ENCODE results near the gene VWF. TPM values are rescaled to one million over a fixed set of nuclear protein-coding genes. Genes with fewer than 3 reads are reported as not detected.
A peak's percentile ranks its signal among the peaks of the same experiment; 100 is the strongest.
"Not testable (repeated sequence)": the region's sequence is repeated elsewhere in the genome, so short reads cannot be mapped to it uniquely, and the experiment has no call there.

The VWF gene
- total RNA-seq, 1 experiment from 2014 or later = 0.48 TPM

DNA sequence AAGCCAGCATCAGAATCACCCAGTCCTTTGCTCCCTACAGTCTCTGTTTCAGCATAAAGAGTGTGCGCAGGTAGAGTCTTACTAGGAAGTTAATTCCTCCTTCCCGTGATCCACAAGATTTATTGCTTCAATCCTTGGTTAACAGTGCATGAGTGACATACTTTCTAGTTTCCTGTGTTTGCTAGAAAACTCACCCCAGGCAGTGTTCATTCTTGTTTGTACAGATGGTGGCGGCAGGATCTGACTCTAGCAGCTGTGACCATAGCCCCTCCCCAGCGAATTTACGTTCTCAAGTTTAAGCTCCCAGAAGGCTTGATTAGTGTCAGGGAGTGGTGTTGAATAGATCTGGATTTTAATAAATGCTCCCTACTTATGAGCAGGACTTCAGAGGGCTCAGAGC lies 103.5 kb downstream of the VWF start:
- intact Hi-C loops (cut with micrococcal nuclease; ENCODE audit: unreplicated experiment) = no loop called here
- Histone ChIP-seq H3K4me3 (no peak overlapping the region), H3F3A (ENCODE audit: insufficient read depth, low read depth) (no peaks in the 10 kb centered on the region), H2AFZ (no peak overlapping the region), H4K20me1 (ENCODE audit: insufficient read depth) (no peaks in the 10 kb centered on the region), H3K36me3 (ENCODE audit: low read depth) (no peaks in the 10 kb centered on the region), H3K79me2 (ENCODE audit: low read depth) (no peaks in the 10 kb centered on the region), H3K27me3 (ENCODE audit: insufficient read depth, low read depth) (0 out of 2 replicates have a peak, but pooled peaks cover 3% of the 10 kb centered on the region), H3K4me2 (no peak overlapping the region), H3K9me3 (ENCODE audit: insufficient read depth, low read depth) (no peaks in the 10 kb centered on the region), H3K4me1 (replicated peaks; ENCODE audit: insufficient read depth) (peaks cover 8% of the 10 kb centered on the region), H3K27ac (no peak overlapping the region), H3K9me2 (ENCODE audit: insufficient read depth) (no peaks in the 10 kb centered on the region)
- no peak for DNase-seq
- ChIA-PET CTCF (no interaction called here), POLR2A (ENCODE audit: unreplicated experiment) (no interaction called here)
- TF ChIP-seq CTCF (conservative IDR thresholded peaks at IDR 0.05) = no peak
- no peak for TF ChIP-seq EZH2 (IDR thresholded peaks at IDR 0.05; ENCODE audit: low read depth)
- BruUV-seq (replicated peaks) = no TSS peak

DNA sequence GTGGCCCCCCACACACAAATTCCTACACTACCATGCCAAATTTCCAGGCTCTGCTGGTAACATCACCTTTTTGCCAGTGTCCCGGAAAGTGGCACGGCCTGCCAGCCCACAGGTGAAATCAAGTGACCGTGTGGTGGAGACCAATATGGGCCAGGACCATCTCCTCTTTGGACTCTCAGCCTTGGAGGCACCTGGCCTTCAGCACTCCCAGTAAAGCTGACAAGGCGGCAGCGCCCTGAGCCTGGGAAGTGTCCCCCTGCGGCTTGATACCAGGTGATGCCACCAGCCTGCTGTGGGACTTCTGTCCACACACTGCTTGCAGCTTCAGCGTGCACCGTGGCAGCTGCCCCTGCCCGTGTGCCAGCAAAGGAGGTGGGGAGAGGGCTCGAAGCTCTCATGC lies 104.0 kb downstream of the VWF start:
- DNase-seq; H3K4me2 ChIP-seq; H3K9me2 ChIP-seq (ENCODE audit: insufficient read depth); POLR2A ChIA-PET (ENCODE audit: unreplicated experiment); H3F3A ChIP-seq (ENCODE audit: insufficient read depth, low read depth); intact Hi-C loops (cut with micrococcal nuclease; ENCODE audit: unreplicated experiment); H3K9me3 ChIP-seq (ENCODE audit: insufficient read depth, low read depth); H3K4me3 ChIP-seq; H3K27me3 ChIP-seq (ENCODE audit: insufficient read depth, low read depth); CTCF ChIA-PET; H3K4me1 ChIP-seq (replicated peaks; ENCODE audit: insufficient read depth); BruUV-seq (replicated peaks); H2AFZ ChIP-seq; H3K79me2 ChIP-seq (ENCODE audit: low read depth); H3K27ac ChIP-seq; H3K36me3 ChIP-seq (ENCODE audit: low read depth); H4K20me1 ChIP-seq (ENCODE audit: insufficient read depth): not testable (repeated sequence)

DNA sequence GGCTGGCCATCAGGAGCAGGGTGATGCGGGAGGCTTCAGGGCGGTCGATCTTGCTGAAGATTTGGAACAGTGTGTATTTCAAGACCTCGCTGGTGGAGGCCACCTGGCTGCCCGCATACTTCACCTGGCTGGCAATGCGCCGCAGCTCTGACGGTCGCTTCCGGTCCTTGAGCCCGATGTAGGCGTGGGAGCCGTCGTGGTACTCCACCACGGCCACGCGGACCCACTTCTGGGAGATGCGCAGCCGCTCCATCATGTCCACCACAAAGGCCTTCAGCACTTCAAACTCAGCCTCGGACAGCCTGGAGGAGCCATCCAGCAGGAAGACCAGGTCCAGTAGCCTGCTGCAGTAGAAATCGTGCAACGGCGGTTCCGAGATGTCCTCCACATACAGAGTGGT lies 105.2 kb downstream of the VWF start:
- DNase-seq; H3K4me2 ChIP-seq; H3K4me3 ChIP-seq; H3K4me1 ChIP-seq (replicated peaks; ENCODE audit: insufficient read depth); H3F3A ChIP-seq (ENCODE audit: insufficient read depth, low read depth); CTCF ChIA-PET; H3K36me3 ChIP-seq (ENCODE audit: low read depth); H3K27ac ChIP-seq; POLR2A ChIA-PET (ENCODE audit: unreplicated experiment); H2AFZ ChIP-seq; H3K79me2 ChIP-seq (ENCODE audit: low read depth); H3K9me2 ChIP-seq (ENCODE audit: insufficient read depth); H3K9me3 ChIP-seq (ENCODE audit: insufficient read depth, low read depth); H4K20me1 ChIP-seq (ENCODE audit: insufficient read depth); BruUV-seq (replicated peaks); intact Hi-C loops (cut with micrococcal nuclease; ENCODE audit: unreplicated experiment): not testable (repeated sequence)
- H3K27me3 ChIP-seq (ENCODE audit: insufficient read depth, low read depth) = peaks cover 13% of the 10 kb centered on the region; the same call in 1 of the 2 replicates

- no TSS peak for BruUV-seq (replicated peaks)
- no peak overlapping the region for H3K27ac ChIP-seq
- no peaks in the 10 kb centered on the region for H4K20me1 ChIP-seq (ENCODE audit: insufficient read depth)
- H3K79me2 ChIP-seq (ENCODE audit: low read depth) = no peaks in the 10 kb centered on the region
- H3K4me2 ChIP-seq = no peak overlapping the region
- POLR2A ChIA-PET (ENCODE audit: unreplicated experiment) = no interaction called here
- peak in 1 of 2 experiments; percentile 24 for DNase-seq
- H3K9me3 ChIP-seq (ENCODE audit: insufficient read depth, low read depth) = no peaks in the 10 kb centered on the region
- peaks cover 23% of the 10 kb centered on the region for H3K27me3 ChIP-seq (ENCODE audit: insufficient read depth, low read depth)
- no peaks in the 10 kb centered on the region for H3K4me1 ChIP-seq (replicated peaks; ENCODE audit: insufficient read depth)
- no peak overlapping the region for H3K4me3 ChIP-seq
- H2AFZ ChIP-seq = no peak overlapping the region
- H3K9me2 ChIP-seq (ENCODE audit: insufficient read depth) = no peaks in the 10 kb centered on the region
- CTCF ChIA-PET = no interaction called here
- no peaks in the 10 kb centered on the region for H3K36me3 ChIP-seq (ENCODE audit: low read depth)
- H3F3A ChIP-seq (ENCODE audit: insufficient read depth, low read depth) = no peaks in the 10 kb centered on the region
- TF ChIP-seq EZH2 (IDR thresholded peaks at IDR 0.05; ENCODE audit: low read depth) (no peak), CTCF (conservative IDR thresholded peaks at IDR 0.05) (no peak)
- intact Hi-C loops (cut with micrococcal nuclease; ENCODE audit: unreplicated experiment) = no loop called here
These were observed 106.2 kb downstream of the VWF start for GRCh38 chr12:6018265-6018664.

Measured in PC-9 (cell line).